Colon (tissue), 2 donors: ENCODE results near the gene SCFD2.
"Not testable (repeated sequence)": the region's sequence is repeated elsewhere in the genome, so short reads cannot be mapped to it uniquely, and the experiment has no call there.

ENCODE experiments used
- FAIRE-seq: peaks from 2 replicates; lab custom pipeline; 2012; peaks lifted over from hg19 to GRCh38; lab: Jason Lieb, UNC
- donor health status: control.
- donor health status: control.

The SCFD2 gene

GRCh38 chr4:53139256-53139655, 226.6 kb downstream of the SCFD2 start:
- FAIRE-seq, result not testable (repeated sequence)

- no peak for FAIRE-seq
Measured at GRCh38 chr4:53137468-53137867, 228.4 kb downstream of the SCFD2 start.

GRCh38 chr4:53136954-53137353, 228.9 kb downstream of the SCFD2 start:
- FAIRE-seq, result no peak

GRCh38 chr4:53132132-53132891, 233.5 kb downstream of the SCFD2 start:
- FAIRE-seq, result no peak

- no peak for FAIRE-seq
Measured at GRCh38 chr4:53131562-53131925, 234.3 kb downstream of the SCFD2 start.

- FAIRE-seq, result no peak
Measured at GRCh38 chr4:53130896-53131561, 234.8 kb downstream of the SCFD2 start.

GRCh38 chr4:53128706-53129357, 237.0 kb downstream of the SCFD2 start:
- no peak for FAIRE-seq

- FAIRE-seq, result no peak
Measured at GRCh38 chr4:53128231-53128630, 237.6 kb downstream of the SCFD2 start.

- FAIRE-seq, result no peak
Measured at GRCh38 chr4:53127365-53127764, 238.5 kb downstream of the SCFD2 start.

- no peak for FAIRE-seq
Measured at GRCh38 chr4:53126099-53126498, 239.8 kb downstream of the SCFD2 start.

- FAIRE-seq, result no peak
Measured at GRCh38 chr4:53123819-53124218, 242.0 kb downstream of the SCFD2 start.

GRCh38 chr4:53123171-53123570, 242.7 kb downstream of the SCFD2 start:
- no peak for FAIRE-seq

- FAIRE-seq, result no peak
Measured at GRCh38 chr4:53122280-53123116, 243.4 kb downstream of the SCFD2 start.

GRCh38 chr4:53121264-53121865, 244.5 kb downstream of the SCFD2 start:
- FAIRE-seq, result no peak

GRCh38 chr4:53120778-53121177, 245.1 kb downstream of the SCFD2 start:
- no peak for FAIRE-seq

GRCh38 chr4:53119680-53120079, 246.2 kb downstream of the SCFD2 start:
- no peak for FAIRE-seq

- no peak for FAIRE-seq
Measured at GRCh38 chr4:53118676-53119075, 247.2 kb downstream of the SCFD2 start.

GRCh38 chr4:53116954-53117353, 248.9 kb downstream of the SCFD2 start:
- no peak for FAIRE-seq

- FAIRE-seq, result no peak
Measured at GRCh38 chr4:53113431-53114225, 252.2 kb downstream of the SCFD2 start.

- FAIRE-seq, result no peak
Measured at GRCh38 chr4:53105313-53105712, 260.5 kb downstream of the SCFD2 start.

- FAIRE-seq, result no peak
Measured at GRCh38 chr4:53103481-53103880, 262.4 kb downstream of the SCFD2 start.
